DND-41 (cell line): ENCODE data around the gene NR1H2.

ENCODE experiments used
- ATAC-seq: fragments of 200-7000 bp; cut with Tn5 transposase; 3 replicates; pipeline ENCODE4 v1.9.1; 2021; ENCODE audit warnings: low read depth; ENCODE audit not compliant: insufficient read depth
- DNase-seq: peaks from one replicate; pipeline ENCODE4 v3.0.0-alpha.2; 2020
- H2AFZ ChIP-seq: 2 replicates; pipeline ENCODE4 v1.6.0; 2012; ENCODE audit warnings: low read depth, low read length
- H3K27ac ChIP-seq: 2 replicates; pipeline ENCODE4 v1.5.1; 2012; ENCODE audit warnings: low read length, inconsistent platforms
- H3K27me3 ChIP-seq: fragments of 200-600 bp; sonication (generic); 2 replicates; pipeline ENCODE4 v1.6.0; 2012; ENCODE audit warnings: low read length, mild to moderate bottlenecking, inconsistent platforms; ENCODE audit not compliant: insufficient read depth, poor library complexity
- H3K36me3 ChIP-seq: 2 replicates; pipeline ENCODE4 v1.5.1; 2012; ENCODE audit warnings: low read length, inconsistent platforms; ENCODE audit not compliant: insufficient read depth
- H3K4me1 ChIP-seq: 2 replicates; pipeline ENCODE4 v1.5.1; 2012; ENCODE audit warnings: mild to moderate bottlenecking, low read length; ENCODE audit not compliant: insufficient read depth
- H3K4me2 ChIP-seq: 2 replicates; pipeline ENCODE4 v1.6.0; 2012; ENCODE audit warnings: mild to moderate bottlenecking, moderate library complexity, low read length, inconsistent platforms; ENCODE audit not compliant: insufficient read depth
- H3K4me3 ChIP-seq, 2 experiments: fragments of 200-600 bp in 1 of 2; shearing (Covaris generic) in 1 of 2; 2 replicates each; pipeline ENCODE4 v1.5.1; 2012 to 2016; ENCODE audit warnings: inconsistent platforms in 2 of 2, low read length in 2 of 2, mild to moderate bottlenecking in 2 of 2, low read depth in 1 of 2, moderate library complexity in 1 of 2
- H3K79me2 ChIP-seq: 2 replicates; pipeline ENCODE4 v1.6.0; 2012; ENCODE audit warnings: low read length, inconsistent platforms; ENCODE audit not compliant: insufficient read depth
- H3K9ac ChIP-seq: 2 replicates; pipeline ENCODE4 v1.6.0; 2012; ENCODE audit warnings: low read depth, mild to moderate bottlenecking, inconsistent platforms, low read length, moderate library complexity
- H3K9me3 ChIP-seq: 2 replicates; pipeline ENCODE4 v1.5.1; 2012; ENCODE audit warnings: low read length, moderate library complexity, mild to moderate bottlenecking, inconsistent platforms; ENCODE audit not compliant: insufficient read depth, severe bottlenecking
- H4K20me1 ChIP-seq: 2 replicates; pipeline ENCODE4 v1.6.0; 2012; ENCODE audit warnings: low read length; ENCODE audit not compliant: insufficient read depth
- EZH2 ChIP-seq: IDR thresholded peaks from 3 replicates; pipeline ENCODE4 v1.6.1; 2012; ENCODE audit warnings: borderline replicate concordance, low read depth, mild to moderate bottlenecking, moderate library complexity, low read length, inconsistent platforms; ENCODE audit not compliant: severe bottlenecking
- TF ChIP-seq, protein P1 (sequence below): IDR thresholded peaks from 2 replicates; pipeline ENCODE4 v1.5.1; 2012; ENCODE audit warnings: borderline replicate concordance, low read length, moderate library complexity, mild to moderate bottlenecking; ENCODE audit not compliant: poor library complexity, severe bottlenecking; ENCODE audit errors: extremely low read depth

NR1H2 gene

DNA sequence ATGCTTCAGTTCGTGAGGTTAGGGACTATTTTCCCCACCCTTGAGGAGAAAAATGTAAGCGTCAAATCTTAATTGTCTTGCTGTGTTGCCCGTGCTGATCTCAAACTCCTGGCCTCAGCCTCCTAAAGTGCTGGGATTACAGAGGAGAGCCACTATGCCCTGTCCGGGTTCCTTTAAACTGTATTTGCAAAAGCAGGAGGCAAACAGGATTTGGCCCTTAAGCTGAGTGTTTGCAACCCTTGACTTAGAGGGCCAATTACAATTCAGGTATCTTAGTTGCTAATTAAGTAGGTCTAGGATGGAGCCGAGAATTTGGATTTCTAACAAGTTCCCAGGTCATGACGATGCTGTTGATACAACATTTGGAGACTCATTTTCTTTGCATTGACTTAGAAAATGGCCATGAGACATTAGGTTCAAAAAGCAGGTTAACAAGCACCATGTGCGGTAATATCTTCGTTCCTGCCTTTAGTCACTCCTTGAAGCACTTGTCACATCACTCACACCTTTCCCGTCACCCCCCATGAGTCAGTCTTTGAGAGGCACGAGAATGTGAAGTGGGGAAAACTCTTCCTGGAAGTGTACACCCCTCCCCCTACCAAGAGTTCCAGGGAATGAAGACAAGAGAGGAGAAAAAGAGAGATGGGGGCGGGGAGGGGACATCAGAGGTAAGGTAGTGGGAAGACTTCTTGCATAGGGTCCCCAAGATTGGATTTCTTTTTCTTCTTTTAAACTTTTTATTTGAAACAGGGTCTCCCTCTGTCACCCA lies 13.4 kb upstream of the NR1H2 start:
- Histone ChIP-seq H3K4me3 (no peak overlapping the region), H3K36me3 (no peaks in the 10 kb centered on the region), H3K9me3 (no peaks in the 10 kb centered on the region), H3K79me2 (no peaks in the 10 kb centered on the region), H3K9ac (no peak overlapping the region), H3K27ac (no peak overlapping the region), H3K27me3 (no peaks in the 10 kb centered on the region), H2AFZ (no peak overlapping the region), H4K20me1 (no peaks in the 10 kb centered on the region), H3K4me2 (no peak overlapping the region), H3K4me1 (peaks cover 21% of the 10 kb centered on the region)
- TF ChIP-seq EZH2: no peak
- TF ChIP-seq, protein P1, sequence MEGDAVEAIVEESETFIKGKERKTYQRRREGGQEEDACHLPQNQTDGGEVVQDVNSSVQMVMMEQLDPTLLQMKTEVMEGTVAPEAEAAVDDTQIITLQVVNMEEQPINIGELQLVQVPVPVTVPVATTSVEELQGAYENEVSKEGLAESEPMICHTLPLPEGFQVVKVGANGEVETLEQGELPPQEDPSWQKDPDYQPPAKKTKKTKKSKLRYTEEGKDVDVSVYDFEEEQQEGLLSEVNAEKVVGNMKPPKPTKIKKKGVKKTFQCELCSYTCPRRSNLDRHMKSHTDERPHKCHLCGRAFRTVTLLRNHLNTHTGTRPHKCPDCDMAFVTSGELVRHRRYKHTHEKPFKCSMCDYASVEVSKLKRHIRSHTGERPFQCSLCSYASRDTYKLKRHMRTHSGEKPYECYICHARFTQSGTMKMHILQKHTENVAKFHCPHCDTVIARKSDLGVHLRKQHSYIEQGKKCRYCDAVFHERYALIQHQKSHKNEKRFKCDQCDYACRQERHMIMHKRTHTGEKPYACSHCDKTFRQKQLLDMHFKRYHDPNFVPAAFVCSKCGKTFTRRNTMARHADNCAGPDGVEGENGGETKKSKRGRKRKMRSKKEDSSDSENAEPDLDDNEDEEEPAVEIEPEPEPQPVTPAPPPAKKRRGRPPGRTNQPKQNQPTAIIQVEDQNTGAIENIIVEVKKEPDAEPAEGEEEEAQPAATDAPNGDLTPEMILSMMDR: no peak
- no peak for DNase-seq
- ATAC-seq: no peak

DNA sequence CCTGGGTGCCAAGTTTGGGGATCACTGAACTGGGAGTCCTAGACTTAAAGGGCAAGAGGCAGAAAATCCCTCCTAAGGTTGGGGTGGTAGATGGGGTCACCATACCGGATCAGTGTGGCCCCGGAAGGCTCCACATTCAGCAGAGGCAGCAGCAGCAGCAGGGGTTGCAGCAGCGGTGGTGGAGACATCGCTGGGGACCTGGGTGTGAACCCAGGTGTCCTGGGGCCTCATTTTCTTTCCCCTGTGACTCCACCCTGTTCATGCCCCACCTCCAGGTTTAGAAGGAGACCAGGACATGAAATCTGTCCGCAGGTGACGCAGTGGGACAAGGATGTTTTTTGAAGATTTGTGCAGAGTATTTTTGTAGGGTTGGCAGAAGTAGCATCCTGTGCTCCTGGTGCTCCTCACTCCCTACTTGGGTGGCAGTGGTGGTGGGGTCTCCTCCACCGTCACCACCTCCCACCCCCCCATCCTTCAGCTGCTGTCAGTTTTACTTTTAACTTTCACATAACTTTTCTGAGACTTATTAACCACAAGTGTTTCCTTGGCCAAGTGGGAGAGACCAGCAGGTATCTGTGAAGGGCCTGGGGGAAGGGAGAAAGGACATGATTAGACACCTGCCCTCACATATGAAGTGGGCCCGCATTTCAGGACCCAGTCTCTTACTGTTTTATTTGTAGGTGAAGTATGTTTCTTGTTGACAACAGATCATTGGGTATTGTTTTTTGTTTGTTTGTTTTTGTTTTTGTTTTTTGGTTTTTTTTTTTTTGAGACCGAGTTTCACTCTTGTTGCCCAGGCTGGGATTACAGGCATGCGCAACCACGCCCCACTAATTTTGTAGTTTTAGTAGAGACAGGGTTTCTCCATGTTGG lies 10.6 kb upstream of the NR1H2 start, which contains the start of gene NAPSA:
Gene NAPSA, minus strand, starts transcription at position 206 of the 873 bp plus-strand sequence. Its CDS starts 18 bp downstream, at position 188.
- ATAC-seq: no peak
- H4K20me1 ChIP-seq: no peaks in the 10 kb centered on the region
- TF ChIP-seq EZH2: no peak
- H3K27me3 ChIP-seq: no peaks in the 10 kb centered on the region
- no peaks in the 10 kb centered on the region for H3K36me3 ChIP-seq
- H3K4me3 ChIP-seq: no peak within 1 kb of the TSS
- H3K4me2 ChIP-seq: no peak within 1 kb of the TSS
- H3K9ac ChIP-seq: no peak within 1 kb of the TSS
- no peak within 1 kb of the TSS for H2AFZ ChIP-seq
- no peaks in the 10 kb centered on the region for H3K9me3 ChIP-seq
- no peak within 1 kb of the TSS for H3K27ac ChIP-seq
- peak; percentile 30 for DNase-seq
- peaks cover 34% of the 10 kb centered on the region for H3K4me1 ChIP-seq
- H3K79me2 ChIP-seq: no peaks in the 10 kb centered on the region

DNA sequence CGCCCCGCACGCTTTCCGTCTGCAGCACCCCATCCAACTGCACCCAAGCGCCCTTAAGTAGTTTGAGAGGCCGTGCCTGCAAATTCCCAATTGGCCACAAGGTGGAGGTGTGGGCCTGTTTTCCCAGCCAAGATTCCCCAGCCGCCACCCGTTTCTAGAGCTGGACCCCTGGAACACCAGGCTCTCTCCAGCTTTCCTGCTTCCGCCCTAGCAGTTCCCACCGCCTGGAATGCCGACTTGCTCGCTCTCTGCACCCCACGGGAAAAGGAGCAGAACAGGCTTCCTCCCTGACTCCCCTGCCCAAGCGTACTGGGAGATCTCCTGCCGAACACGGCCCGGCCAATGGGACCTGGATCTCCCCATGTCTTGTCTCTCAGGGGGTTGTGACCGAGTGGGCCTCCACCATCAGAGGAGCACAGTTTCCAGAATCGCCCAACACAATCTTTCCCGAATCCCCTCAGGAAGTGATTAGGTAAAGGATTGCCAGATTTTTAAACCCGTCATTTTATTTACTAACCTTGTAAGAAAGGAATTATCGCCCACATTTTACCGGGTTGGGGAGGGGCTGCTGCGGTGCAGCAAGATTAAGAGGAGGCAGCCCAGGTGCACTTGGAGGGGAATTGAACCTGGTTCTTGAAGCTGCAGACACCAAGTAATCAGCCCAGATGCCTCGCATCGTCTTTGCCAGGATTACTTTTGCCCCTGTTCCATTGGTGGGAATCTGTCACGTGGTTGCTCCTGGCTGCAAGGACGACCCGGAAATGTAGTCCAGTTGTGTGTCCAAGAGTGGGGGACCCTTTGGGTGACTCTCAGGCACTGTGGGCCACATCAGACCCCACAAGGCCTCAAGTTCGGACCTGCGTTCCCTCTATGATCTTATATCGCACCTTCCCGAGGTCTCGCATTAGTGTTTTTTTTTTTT lies 7.3 kb upstream of the NR1H2 start:
- no peaks in the 10 kb centered on the region for H4K20me1 ChIP-seq
- H3K27me3 ChIP-seq: no peaks in the 10 kb centered on the region
- peak overlapping the region; percentile 31 to 65; a peak in 3 of 4 replicates for H3K4me3 ChIP-seq
- peak overlapping the region; percentile 87 for H3K4me2 ChIP-seq
- TF ChIP-seq, protein P1: peak; percentile 86
- TF ChIP-seq EZH2: no peak
- ATAC-seq: peak; percentile 72
- no peaks in the 10 kb centered on the region for H3K9me3 ChIP-seq
- H3K4me1 ChIP-seq: peaks cover 30% of the 10 kb centered on the region
- peak overlapping the region; percentile 65 for H3K27ac ChIP-seq
- H2AFZ ChIP-seq: peak overlapping the region; percentile 93
- H3K9ac ChIP-seq: peak overlapping the region; percentile 57
- peak; percentile 82 for DNase-seq
- H3K79me2 ChIP-seq: no peaks in the 10 kb centered on the region
- no peaks in the 10 kb centered on the region for H3K36me3 ChIP-seq
